Psoas muscle (tissue), 8 donors: ENCODE data around the gene USP13. TPM values are rescaled to one million over a fixed set of nuclear protein-coding genes. Genes with fewer than 3 reads are reported as not detected.

Experiments
- ATAC-seq, 4 donors: fragments of 200-7000 bp; cut with Tn5 transposase; one replicate each; pipeline ENCODE4 v1.9.1; 2020; ENCODE audit warnings: moderate library complexity in 3 of 4, mild to moderate bottlenecking in 2 of 4
- DNase-seq, 2 donors: peaks; one replicate each; pipeline ENCODE4 v3.0.0-alpha.2; 2020
- H3K27ac ChIP-seq: fragments of 200-600 bp; one replicate; pipeline ENCODE4 v1.8.0; 2022
- H3K27me3 ChIP-seq, 3 donors: fragments of 200-600 bp in 1 of 3; one replicate each; pipeline versions ENCODE4 v1.6.1 to v1.8.0; 2013 to 2022; ENCODE audit warnings: low read length in 2 of 3, mild to moderate bottlenecking in 2 of 3, moderate library complexity in 1 of 3; ENCODE audit not compliant: insufficient read depth in 3 of 3
- H3K36me3 ChIP-seq, 2 donors: fragments of 200-600 bp in 1 of 2; one replicate each; pipeline versions ENCODE4 v1.6.1 to v1.8.0; 2013 to 2022; ENCODE audit warnings: low read depth in 1 of 2, mild to moderate bottlenecking in 1 of 2, moderate library complexity in 1 of 2; ENCODE audit not compliant: insufficient read depth in 1 of 2
- H3K4me1 ChIP-seq: fragments of 200-600 bp; one replicate; pipeline ENCODE4 v1.8.0; 2022
- H3K4me3 ChIP-seq: fragments of 200-600 bp; one replicate; pipeline ENCODE4 v1.8.0; 2022; ENCODE audit warnings: mild to moderate bottlenecking
- H3K9me3 ChIP-seq: fragments of 200-600 bp; one replicate; pipeline ENCODE4 v1.8.0; 2022
- CTCF ChIP-seq: fragments of 200-600 bp; IDR thresholded peaks from one replicate; pipeline ENCODE4 v1.8.0; 2022; ENCODE audit warnings: antibody characterized with exemption
- WGBS, 3 donors: extraction: QIAGEN DNeasy Blood & Tissue Kit; methylation state at CpG; one replicate each; pipeline versions ENCODE4 v1.1.6 to v1.1.7; 2013; 5-methylcytosine and 5-hydroxymethylcytosine counted together
- intact Hi-C, 2 donors: fragments of 100-400 bp; cut with DNase I; formaldehyde crosslinking; loops; one replicate each; pipeline versions ENCODE4 v1.11.0 to v1.14.2; 2022
- polyA plus RNA-seq, 3 donors: library from polyadenylated mRNA; stranded (reverse); fragments of 200-250 nt; gene quantifications; one replicate each; pipeline ENCODE4 v1.2.3, GENCODE V29; 2013
- total RNA-seq, 4 donors: library from RNA; stranded (reverse); fragmentation: NEBNext Ultra II Directional in 2 of 4; extraction: Animal tissue kit (Norgen Biotek cat#: 25700) in 2 of 4; gene quantifications; one replicate each; pipeline versions ENCODE4 v1.2.1 to v1.2.4, GENCODE V29; 2021 to 2023
- donor health status: healthy with polysubstance abuse.
- donor health status: DM: no; HTN: no; CAD: no; lungs with moderate emphysema.
- donor health status: Bipolar disorder and iron deficiency.
- donor health status: healthy.
- donor health status: DM: yes; HTN: yes; CAD: no.
- donor health status: DM: no; HTN: no; CAD: no.
- donor health status: DM: no; HTN: no; CAD: no.
- donor health status: DM: yes; HTN: yes; CAD: no.

Gene USP13
- total and polyA plus RNA-seq, 7 donors = 16.1 to 324 (median 175) TPM

- WGBS, 3 donors = 36 to 66% (median 37%) methylated on average over 2 of the region's 2 CpGs
- H3K27me3 ChIP-seq = no peaks in the 10 kb centered on the region
- H3K9me3 ChIP-seq = no peaks in the 10 kb centered on the region
- DNase-seq = no peak
- no peak overlapping the region for H3K4me3 ChIP-seq
- TF ChIP-seq CTCF = no peak
- no peak for ATAC-seq
- H3K27ac ChIP-seq = no peak overlapping the region
- H3K4me1 ChIP-seq = no peaks in the 10 kb centered on the region
- intact Hi-C loops = no loop called here
- H3K36me3 ChIP-seq = peaks cover 9 to 100% of the 10 kb centered on the region in 2 donors
These were observed 112.6 kb downstream of the USP13 start for GRCh38 chr3:179765396-179765795.

- Histone ChIP-seq H3K9me3 (no peaks in the 10 kb centered on the region), H3K4me3 (no peak overlapping the region), H3K27ac (no peak overlapping the region), H3K27me3 (no peaks in the 10 kb centered on the region), H3K36me3 (peaks cover 9 to 100% of the 10 kb centered on the region in 2 donors), H3K4me1 (no peaks in the 10 kb centered on the region)
- no peak for ATAC-seq
- intact Hi-C loops = no loop called here
- WGBS, 3 donors = 89 to 93% (median 91%) methylated on average over 4 of the region's 4 CpGs
- TF ChIP-seq CTCF = no peak
- DNase-seq = no peak
These were observed 113.7 kb downstream of the USP13 start for GRCh38 chr3:179766416-179767133.

GRCh38 chr3:179768080-179768479, 115.2 kb downstream of the USP13 start:
- WGBS, 3 donors = 47 to 54% (median 50%) methylated on average over 3 of the region's 3 CpGs
- intact Hi-C loops = no loop called here
- peak; percentile 16 for TF ChIP-seq CTCF
- Histone ChIP-seq H3K36me3 (peaks cover 9 to 100% of the 10 kb centered on the region in 2 donors), H3K27me3 (no peaks in the 10 kb centered on the region), H3K4me1 (no peaks in the 10 kb centered on the region), H3K9me3 (no peaks in the 10 kb centered on the region), H3K4me3 (no peak overlapping the region), H3K27ac (no peak overlapping the region)
- no peak for ATAC-seq
- no peak for DNase-seq

GRCh38 chr3:179769411-179770247, 116.8 kb downstream of the USP13 start:
- WGBS, 3 donors = 60 to 64% (median 64%) methylated on average over 9 of the region's 9 CpGs
- no peak for DNase-seq
- no peaks in the 10 kb centered on the region for H3K9me3 ChIP-seq
- ATAC-seq = no peak
- no peak for TF ChIP-seq CTCF
- no peak overlapping the region for H3K4me3 ChIP-seq
- H3K4me1 ChIP-seq = no peaks in the 10 kb centered on the region
- no peaks in the 10 kb centered on the region for H3K27me3 ChIP-seq
- H3K27ac ChIP-seq = no peak overlapping the region
- peaks cover 7 to 99% of the 10 kb centered on the region in 2 donors for H3K36me3 ChIP-seq
- intact Hi-C loops = no loop called here
